Vagina (tissue), 2 donors: ENCODE measurements around the gene ARMCX1.
"Not testable (repeated sequence)": the region's sequence is repeated elsewhere in the genome, so short reads cannot be mapped to it uniquely, and the experiment has no call there.

Experiments
- CTCF ChIP-seq, 3 experiments: fragments of 450-650 bp in 2 of 3; fragments of 200-600 bp in 1 of 3; sonication (generic) in 1 of 3; IDR thresholded peaks; one replicate each; pipeline ENCODE4 v1.5.1; 2017 to 2019; ENCODE audit warnings: antibody characterized with exemption in 3 of 3, mild to moderate bottlenecking in 2 of 3, moderate library complexity in 2 of 3
- POLR2A ChIP-seq, 2 donors: fragments of 450-650 bp; IDR thresholded peaks; one replicate each; pipeline ENCODE4 v1.6.1; 2017; ENCODE audit warnings: antibody characterized with exemption in 2 of 2, mild to moderate bottlenecking in 2 of 2, moderate library complexity in 2 of 2
- POLR2AphosphoS5 ChIP-seq, 2 donors: sonication (generic); formaldehyde crosslinking; IDR thresholded peaks; one replicate each; pipeline ENCODE4 v1.9.0; 2017; ENCODE audit warnings: antibody characterized with exemption in 2 of 2, mild to moderate bottlenecking in 2 of 2, low read depth in 1 of 2; ENCODE audit not compliant: insufficient read depth in 1 of 2

- TF ChIP-seq CTCF (IDR thresholded peaks at IDR 0.05); POLR2AphosphoS5 (IDR thresholded peaks at IDR 0.05; ENCODE audit: insufficient read depth in 1 of 2, low read depth in 1 of 2); POLR2A (IDR thresholded peaks at IDR 0.05): not testable (repeated sequence)
Observed at GRCh38 chrX:101502929-101503328, 47.4 kb upstream of the ARMCX1 start.
